Heart right ventricle (tissue), 16 donors: ENCODE results near the gene PLIN3. TPM values are rescaled to one million over a fixed set of nuclear protein-coding genes. Genes with fewer than 3 reads are reported as not detected.
"Not testable (repeated sequence)": the region's sequence is repeated elsewhere in the genome, so short reads cannot be mapped to it uniquely, and the experiment has no call there.

Experiments used
- ATAC-seq, 8 donors: fragments of 200-7000 bp; cut with Tn5 transposase; one replicate each; pipeline ENCODE4 v1.9.1; 2020; ENCODE audit warnings: mild to moderate bottlenecking in 8 of 8, moderate library complexity in 8 of 8, moderate number of reproducible peaks in 1 of 8
- DNase-seq, 2 donors: peaks; one replicate each; pipeline ENCODE4 v3.0.0-alpha.2; 2020
- H3K27ac ChIP-seq, 10 donors: fragments of 200-600 bp; sonication (generic) in 2 of 10; one replicate each; pipeline versions ENCODE4 v1.5.0 to v1.8.0; 2020 to 2022; ENCODE audit warnings: mild to moderate bottlenecking in 3 of 10
- H3K27me3 ChIP-seq, 7 donors: fragments of 200-600 bp; one replicate each; pipeline ENCODE4 v1.8.0; 2021 to 2022; ENCODE audit warnings: mild to moderate bottlenecking in 2 of 7
- H3K36me3 ChIP-seq, 9 donors: fragments of 200-600 bp; sonication (generic) in 1 of 9; one replicate each; pipeline versions ENCODE4 v1.5.0 to v1.8.0; 2020 to 2022; ENCODE audit warnings: mild to moderate bottlenecking in 2 of 9
- H3K4me1 ChIP-seq, 9 donors: fragments of 200-600 bp; sonication (generic) in 1 of 9; one replicate each; pipeline versions ENCODE4 v1.5.0 to v1.8.0; 2020 to 2022; ENCODE audit warnings: mild to moderate bottlenecking in 4 of 9
- H3K4me3 ChIP-seq, 10 donors: fragments of 200-600 bp; sonication (generic) in 2 of 10; one replicate each; pipeline versions ENCODE4 v1.5.0 to v1.8.0; 2020 to 2022; ENCODE audit warnings: mild to moderate bottlenecking in 7 of 10, moderate library complexity in 2 of 10
- H3K9me3 ChIP-seq, 11 donors: fragments of 200-600 bp in 10 of 11; sonication (generic) in 2 of 11; one replicate each; pipeline versions ENCODE4 v1.5.0 to v1.8.0; 2013 to 2022; ENCODE audit warnings: mild to moderate bottlenecking in 2 of 11, control low read depth in 1 of 11, moderate library complexity in 1 of 11
- WGBS, 2 donors: extraction: QIAGEN DNeasy Blood & Tissue Kit; methylation state at CpG; one replicate each; pipeline ENCODE4 v1.1.7; 2013; ENCODE audit warnings: inconsistent platforms in 1 of 2; 5-methylcytosine and 5-hydroxymethylcytosine counted together
- intact Hi-C, 10 donors: fragments of 100-400 bp; cut with DNase I; formaldehyde crosslinking; loops; one replicate each; pipeline versions ENCODE4 v1.11.1 to v1.14.2; 2022
- polyA plus RNA-seq, 2 donors: library from polyadenylated mRNA; stranded (reverse); fragments of 200-250 nt; gene quantifications; one replicate each; pipeline ENCODE4 v1.2.3, GENCODE V29; 2013
- total RNA-seq, 10 donors: library from RNA; stranded (reverse); fragmentation: NEBNext Ultra II Directional in 3 of 10; extraction: Animal tissue kit (Norgen Biotek cat#: 25700) in 3 of 10; gene quantifications; one replicate each; pipeline versions ENCODE4 v1.2.1 to v1.2.4, GENCODE V29; 2021 to 2023
- TF ChIP-seq, protein P1 (sequence below), 9 donors: fragments of 200-600 bp; sonication (generic) in 2 of 9; IDR thresholded peaks; one replicate each; pipeline versions ENCODE4 v1.5.0 to v1.8.0; 2021 to 2022; ENCODE audit warnings: antibody characterized with exemption in 9 of 9, mild to moderate bottlenecking in 5 of 9, moderate library complexity in 1 of 9
- donor health status: Arrhythmogenic right ventricular cardiomyopathy.
- donor health status: ischemic (EF 13 %, LVEDD 7.1; RV severe dilation, severe dysfunction).
- donor health status: healthy with polysubstance abuse.
- donor health status: DM: no; HTN: yes; CAD: no.
- donor health status: DM: no; HTN: no; CAD: no.
- donor health status: ischemic (EF 25% LVEDD 6.9; RV normal size, moderate dysfunction).
- donor health status: ischemic (EF 25% LVEDD 5.7; RV mildly dilated, moderate dysfunction).
- donor health status: healthy.
- donor health status: DM: yes; HTN: yes; CAD: no.
- donor health status: Ischemic cardiomyopathy.
- donor health status: ischemic (EF 35%, LVEDD 5.7; RV mildly dilated, moderate dysfunction).
- donor health status: nonischemic (EF 11% LVEDD 7.7; RV severe dilation, severe dysfunction).
- donor health status: DM: yes; HTN: yes; CAD: no.
- donor health status: PGD.
- donor health status: ischemic (EF 29% LVEDD 5.4; RV normal size, mild dysfunction).
- donor health status: nonischemic (EF 23%, LVEDD 6.1; RV moderate dilation, normal function).

The PLIN3 gene
- total and polyA plus RNA-seq, 12 donors: 7.2 to 52.9 (median 26.0) TPM

DNA sequence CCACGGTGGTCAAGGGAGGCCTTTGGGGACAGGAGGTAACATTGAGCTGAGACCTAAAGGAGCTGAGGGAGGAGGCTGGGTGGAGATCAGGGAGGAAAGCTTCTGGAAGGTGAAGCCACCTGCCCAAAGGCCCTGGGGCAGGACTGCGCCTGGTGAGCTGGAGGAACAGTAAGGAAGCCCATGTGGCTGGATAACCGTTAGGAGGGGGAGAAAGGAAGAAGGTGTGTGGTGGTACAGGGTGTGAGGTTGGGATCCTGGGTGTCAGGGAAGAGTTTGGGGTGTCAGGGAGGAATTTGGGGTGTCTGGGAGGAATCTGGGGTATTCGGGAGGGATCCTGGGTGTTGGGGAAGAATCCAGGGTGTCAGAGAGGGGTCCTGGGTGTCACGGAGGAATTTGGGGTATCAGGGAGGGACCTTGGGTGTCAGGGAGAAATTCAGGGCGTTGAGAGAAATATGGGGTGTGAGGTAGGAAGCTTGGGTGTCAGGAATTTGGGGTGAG lies 36.6 kb downstream of the PLIN3 start:
- H3K36me3 ChIP-seq: peaks cover 0 to 5% (median 0%) of the 10 kb centered on the region in 9 donors
- peak overlapping the region; percentile 72 to 99 (median 94) for H3K27ac ChIP-seq
- ATAC-seq: peak in 4 of 8 donors; percentile 2 to 36 (median 21)
- H3K4me3 ChIP-seq: peak overlapping the region; percentile 60 to 99 (median 92)
- WGBS, 2 donors: 71 to 83% methylated on average over 6 of the region's 6 CpGs
- DNase-seq: no peak
- TF ChIP-seq, protein P1, sequence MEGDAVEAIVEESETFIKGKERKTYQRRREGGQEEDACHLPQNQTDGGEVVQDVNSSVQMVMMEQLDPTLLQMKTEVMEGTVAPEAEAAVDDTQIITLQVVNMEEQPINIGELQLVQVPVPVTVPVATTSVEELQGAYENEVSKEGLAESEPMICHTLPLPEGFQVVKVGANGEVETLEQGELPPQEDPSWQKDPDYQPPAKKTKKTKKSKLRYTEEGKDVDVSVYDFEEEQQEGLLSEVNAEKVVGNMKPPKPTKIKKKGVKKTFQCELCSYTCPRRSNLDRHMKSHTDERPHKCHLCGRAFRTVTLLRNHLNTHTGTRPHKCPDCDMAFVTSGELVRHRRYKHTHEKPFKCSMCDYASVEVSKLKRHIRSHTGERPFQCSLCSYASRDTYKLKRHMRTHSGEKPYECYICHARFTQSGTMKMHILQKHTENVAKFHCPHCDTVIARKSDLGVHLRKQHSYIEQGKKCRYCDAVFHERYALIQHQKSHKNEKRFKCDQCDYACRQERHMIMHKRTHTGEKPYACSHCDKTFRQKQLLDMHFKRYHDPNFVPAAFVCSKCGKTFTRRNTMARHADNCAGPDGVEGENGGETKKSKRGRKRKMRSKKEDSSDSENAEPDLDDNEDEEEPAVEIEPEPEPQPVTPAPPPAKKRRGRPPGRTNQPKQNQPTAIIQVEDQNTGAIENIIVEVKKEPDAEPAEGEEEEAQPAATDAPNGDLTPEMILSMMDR (IDR thresholded peaks at IDR 0.05): no peak
- intact Hi-C loops: loop anchor here in 1 of 10 donors (2.0 kb wide), 1 partner anchor 14 kb away; no protein-coding TSS in a partner anchor
- no peaks in the 10 kb centered on the region for H3K27me3 ChIP-seq
- H3K9me3 ChIP-seq: no peaks in the 10 kb centered on the region
- peaks cover 0 to 25% (median 15%) of the 10 kb centered on the region in 9 donors for H3K4me1 ChIP-seq

DNA sequence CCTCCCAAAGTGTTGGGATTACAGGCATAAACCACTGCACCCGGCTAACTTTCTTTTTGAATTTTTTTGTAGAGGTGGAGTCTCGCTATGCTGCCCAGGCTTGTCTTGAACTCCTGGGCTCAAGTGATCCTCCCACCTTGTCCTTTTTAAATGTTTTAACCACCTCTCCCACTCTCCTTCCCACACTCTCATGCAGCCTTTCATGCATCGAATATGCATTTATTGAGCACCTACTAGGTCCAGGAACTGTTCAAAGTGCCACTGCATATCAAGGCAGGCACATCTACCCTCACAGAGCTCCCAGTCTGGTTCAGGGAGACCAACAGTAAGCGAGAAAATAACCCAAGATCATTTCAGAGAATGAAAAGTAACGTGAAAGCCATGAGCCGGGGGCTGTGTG lies 37.1 kb downstream of the PLIN3 start:
- intact Hi-C loops: loop anchor here in 1 of 10 donors (2.0 kb wide), 1 partner anchor 14 kb away; no protein-coding TSS in a partner anchor
- no peaks in the 10 kb centered on the region for H3K9me3 ChIP-seq

DNA sequence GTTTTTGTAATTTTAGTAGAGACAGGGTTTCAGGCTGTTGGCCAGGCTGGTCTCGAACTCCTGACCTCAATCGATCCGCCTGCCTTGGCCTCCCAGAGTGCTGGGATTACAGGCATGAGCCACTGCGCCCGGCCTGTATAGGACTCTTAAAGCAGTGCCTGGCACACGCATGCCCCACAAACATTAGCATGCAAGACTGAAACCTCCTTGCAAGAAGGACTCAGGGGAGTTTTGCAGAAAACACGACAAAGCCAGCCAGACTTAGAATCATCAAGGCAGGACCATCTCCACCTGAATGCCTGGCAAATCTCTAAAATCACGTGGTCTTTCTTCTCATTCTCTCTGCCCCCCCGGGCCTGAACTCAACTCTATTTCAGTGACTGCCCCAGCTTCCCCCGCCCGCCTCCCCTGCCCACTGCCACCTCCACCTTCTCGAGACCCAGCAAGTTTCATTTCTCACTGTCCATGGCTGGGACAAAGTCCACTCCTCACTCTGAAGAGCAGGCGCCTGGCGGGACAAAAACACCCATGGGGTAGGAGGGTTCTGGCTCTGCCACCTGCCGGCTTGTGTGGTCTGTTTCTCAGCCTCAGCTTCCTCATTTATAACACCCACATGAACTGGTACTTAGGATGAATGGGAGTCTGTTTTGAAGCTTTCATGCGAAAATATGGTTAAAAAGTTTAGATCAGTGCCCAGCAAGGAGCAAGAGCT lies 38.3 kb downstream of the PLIN3 start:
- 75 to 78% methylated on average over 16 of the region's 16 CpGs for WGBS, 2 donors
- no peak overlapping the region for H3K4me3 ChIP-seq
- ATAC-seq: no peak

More for the DNA sequence above, 37.1 kb downstream of the PLIN3 start:
- DNase-seq (no peak), ATAC-seq (no peak)
- Histone ChIP-seq H3K36me3 (peaks cover 0 to 10% (median 0%) of the 10 kb centered on the region in 9 donors), H3K27me3 (no peaks in the 10 kb centered on the region), H3K4me1 (peaks cover 0 to 25% (median 15%) of the 10 kb centered on the region in 9 donors), H3K4me3 (peak overlapping the region in 9 of 10 donors; percentile 70 to 99 (median 95)), H3K27ac (peak overlapping the region in 6 of 10 donors; percentile 84 to 99 (median 96))
- WGBS, 2 donors: 95% methylated on average over 6 of the region's 6 CpGs
- TF ChIP-seq, protein P1 (IDR thresholded peaks at IDR 0.05): no peak

DNA sequence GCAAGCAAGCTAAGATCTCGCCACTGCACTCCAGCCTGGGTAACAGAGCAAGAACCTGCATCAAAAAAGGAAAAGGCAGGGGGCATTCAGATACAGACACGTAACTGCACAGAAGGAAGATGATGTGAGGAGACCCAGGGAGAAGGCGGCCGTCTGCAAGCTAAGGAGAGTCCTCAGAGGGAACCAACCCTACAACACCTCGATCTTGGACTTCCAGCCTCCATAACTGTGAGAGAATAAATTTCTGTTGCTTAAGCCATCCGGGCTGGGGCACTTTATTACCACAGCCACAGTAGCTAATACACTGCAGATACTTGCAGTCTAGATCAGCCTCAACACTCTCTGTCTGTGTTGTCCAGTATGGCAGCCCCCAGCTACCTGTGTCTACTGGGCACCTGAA lies 43.9 kb downstream of the PLIN3 start:
- intact Hi-C loops: no loop called here
- WGBS, 2 donors: 80 to 95% methylated on average over 6 of the region's 6 CpGs
- H3K4me1 ChIP-seq: peaks cover 0 to 4% (median 0%) of the 10 kb centered on the region in 9 donors

More for the DNA sequence above, 38.3 kb downstream of the PLIN3 start:
- intact Hi-C loops: no loop called here
- no peaks in the 10 kb centered on the region for H3K27me3 ChIP-seq
- peaks cover 0 to 18% (median 0%) of the 10 kb centered on the region in 9 donors for H3K36me3 ChIP-seq
- H3K27ac ChIP-seq: peak overlapping the region in 2 of 10 donors; percentile 10 to 26
- H3K4me1 ChIP-seq: peaks cover 0 to 25% (median 15%) of the 10 kb centered on the region in 9 donors
- TF ChIP-seq, protein P1 (IDR thresholded peaks at IDR 0.05): peak in 1 of 9 donors; percentile 16
- H3K9me3 ChIP-seq: no peaks in the 10 kb centered on the region
- no peak for DNase-seq

DNA sequence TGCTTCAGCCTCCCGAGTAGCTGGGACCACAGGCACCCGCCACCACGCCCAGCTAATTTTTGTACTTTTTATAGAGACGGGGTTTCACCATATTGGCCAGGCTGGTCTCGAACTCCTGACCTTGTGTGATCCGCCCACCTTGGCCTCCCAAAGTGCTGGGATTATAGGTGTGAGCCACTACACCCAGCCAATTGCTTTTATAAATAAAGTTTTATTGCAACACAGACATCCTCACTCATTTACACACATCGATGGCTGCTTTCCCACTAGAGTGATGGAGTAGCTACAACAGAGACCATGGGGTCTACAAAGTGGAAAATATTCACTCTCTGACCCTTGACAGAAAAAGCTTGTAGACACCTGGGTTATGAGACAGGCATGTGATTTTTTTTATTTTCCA lies 45.1 kb downstream of the PLIN3 start:
- ATAC-seq, H3K4me1 ChIP-seq, H3K9me3 ChIP-seq, H3K27me3 ChIP-seq, intact Hi-C loops, H3K27ac ChIP-seq, H3K4me3 ChIP-seq, DNase-seq: not testable (repeated sequence)
- peaks cover 0 to 55% (median 5%) of the 10 kb centered on the region in 9 donors for H3K36me3 ChIP-seq
- WGBS, 2 donors: 96 to 97% methylated on average over 7 of the region's 7 CpGs

More for the DNA sequence above, 43.9 kb downstream of the PLIN3 start:
- no peak for DNase-seq
- peaks cover 0 to 3% (median 0%) of the 10 kb centered on the region in 11 donors for H3K9me3 ChIP-seq
- no peak overlapping the region for H3K4me3 ChIP-seq
- H3K27me3 ChIP-seq: no peaks in the 10 kb centered on the region
- ATAC-seq: no peak
- no peak overlapping the region for H3K27ac ChIP-seq
- peaks cover 0 to 43% (median under 1%) of the 10 kb centered on the region in 9 donors for H3K36me3 ChIP-seq
- TF ChIP-seq, protein P1 (IDR thresholded peaks at IDR 0.05): no peak
